ENCODE results near the gene ZFAND6.

The ZFAND6 gene

GRCh38 chr15:80179935-80180334 lies 120.5 kb downstream of the ZFAND6 start:
- H4K12ac ChIP-seq (ENCODE audit: low read depth, low read length) = no peak overlapping the region
- peaks cover 3 to 14% of the 10 kb centered on the region in 2 experiments for H3K36me3 ChIP-seq (ENCODE audit: control insufficient read depth in 1 of 2, insufficient read depth in 2 of 2, low read length in 2 of 2)
- H3K9me3 ChIP-seq (ENCODE audit: insufficient read depth, low read depth, low read length) = no peaks in the 10 kb centered on the region
- H4K91ac ChIP-seq (ENCODE audit: low read depth, low read length) = no peak overlapping the region
- H3K4ac ChIP-seq (ENCODE audit: low read depth, low read length) = no peak overlapping the region
- no peak overlapping the region for H3K23ac ChIP-seq (ENCODE audit: low read length)
- no peak overlapping the region for H4K8ac ChIP-seq (ENCODE audit: low read depth, low read length)
- H3K9ac ChIP-seq (ENCODE audit: low read length) = no peak overlapping the region
- H3K4me2 ChIP-seq (ENCODE audit: low read length) = no peak overlapping the region
- H2BK12ac ChIP-seq (ENCODE audit: low read length) = no peak overlapping the region
- H3K4me3 ChIP-seq (ENCODE audit: low read depth, low read length) = no peak overlapping the region
- no CpG with 5 or more reads among the region's 16 CpGs for WGBS (ENCODE audit: extremely low coverage, insufficient coverage, insufficient read length)
- DNase-seq = no peak
- no peak overlapping the region for H2BK120ac ChIP-seq (ENCODE audit: insufficient read depth, low read length, poor library complexity)
- H3K79me2 ChIP-seq (ENCODE audit: control insufficient read depth, insufficient read depth, low read length, poor library complexity) = no peaks in the 10 kb centered on the region
- no peak overlapping the region for H2AFZ ChIP-seq (ENCODE audit: insufficient read depth, low read length, poor library complexity)
- no peaks in the 10 kb centered on the region for H3K27me3 ChIP-seq (ENCODE audit: insufficient read depth, low read length)
- H3K79me1 ChIP-seq (ENCODE audit: low read length) = no peaks in the 10 kb centered on the region
- H3K27ac ChIP-seq (ENCODE audit: low read depth, low read length) = no peak overlapping the region
- no peak overlapping the region for H3K18ac ChIP-seq (ENCODE audit: low read length)
- H2AK5ac ChIP-seq (ENCODE audit: low read length) = no peak overlapping the region
- H3K4me1 ChIP-seq (ENCODE audit: control insufficient read depth in 1 of 2, insufficient read depth in 2 of 2, low read length in 2 of 2) = no peaks in the 10 kb centered on the region
- no peak overlapping the region for H3K14ac ChIP-seq (ENCODE audit: low read length)
- H2BK5ac ChIP-seq (ENCODE audit: low read depth, low read length, poor library complexity) = no peak overlapping the region

GRCh38 chr15:80180468-80180867 lies 121.0 kb downstream of the ZFAND6 start:
- Histone ChIP-seq H2AK5ac (ENCODE audit: low read length) (no peak overlapping the region), H3K27me3 (ENCODE audit: insufficient read depth, low read length) (no peaks in the 10 kb centered on the region), H3K18ac (ENCODE audit: low read length) (no peak overlapping the region), H3K79me2 (ENCODE audit: control insufficient read depth, insufficient read depth, low read length, poor library complexity) (no peaks in the 10 kb centered on the region), H3K9me3 (ENCODE audit: insufficient read depth, low read depth, low read length) (no peaks in the 10 kb centered on the region), H3K14ac (ENCODE audit: low read length) (no peak overlapping the region), H3K4me2 (ENCODE audit: low read length) (no peak overlapping the region), H3K36me3 (ENCODE audit: control insufficient read depth in 1 of 2, insufficient read depth in 2 of 2, low read length in 2 of 2) (peaks cover 0 to 14% of the 10 kb centered on the region in 2 experiments), H3K23ac (ENCODE audit: low read length) (no peak overlapping the region), H3K4me3 (ENCODE audit: low read depth, low read length) (no peak overlapping the region), H3K4ac (ENCODE audit: low read depth, low read length) (no peak overlapping the region), H2AFZ (ENCODE audit: insufficient read depth, low read length, poor library complexity) (no peak overlapping the region), H3K79me1 (ENCODE audit: low read length) (no peaks in the 10 kb centered on the region), H2BK120ac (ENCODE audit: insufficient read depth, low read length, poor library complexity) (no peak overlapping the region), H4K12ac (ENCODE audit: low read depth, low read length) (no peak overlapping the region), H3K9ac (ENCODE audit: low read length) (no peak overlapping the region), H2BK12ac (ENCODE audit: low read length) (no peak overlapping the region), H3K27ac (ENCODE audit: low read depth, low read length) (no peak overlapping the region), H4K8ac (ENCODE audit: low read depth, low read length) (no peak overlapping the region), H2BK5ac (ENCODE audit: low read depth, low read length, poor library complexity) (no peak overlapping the region), H4K91ac (ENCODE audit: low read depth, low read length) (no peak overlapping the region), H3K4me1 (ENCODE audit: control insufficient read depth in 1 of 2, insufficient read depth in 2 of 2, low read length in 2 of 2) (no peaks in the 10 kb centered on the region)
- no peak for DNase-seq
- no CpG with 5 or more reads among the region's 7 CpGs for WGBS (ENCODE audit: extremely low coverage, insufficient coverage, insufficient read length)

GRCh38 chr15:80180986-80181385 lies 121.5 kb downstream of the ZFAND6 start:
- Histone ChIP-seq H2BK12ac (ENCODE audit: low read length) (no peak overlapping the region), H2BK120ac (ENCODE audit: insufficient read depth, low read length, poor library complexity) (no peak overlapping the region), H3K79me2 (ENCODE audit: control insufficient read depth, insufficient read depth, low read length, poor library complexity) (no peaks in the 10 kb centered on the region), H3K9ac (ENCODE audit: low read length) (no peak overlapping the region), H3K36me3 (ENCODE audit: control insufficient read depth in 1 of 2, insufficient read depth in 2 of 2, low read length in 2 of 2) (peaks cover 2 to 16% of the 10 kb centered on the region in 2 experiments), H3K23ac (ENCODE audit: low read length) (no peak overlapping the region), H2AK5ac (ENCODE audit: low read length) (no peak overlapping the region), H3K27ac (ENCODE audit: low read depth, low read length) (no peak overlapping the region), H3K9me3 (ENCODE audit: insufficient read depth, low read depth, low read length) (peaks cover 2% of the 10 kb centered on the region), H3K4me1 (ENCODE audit: control insufficient read depth in 1 of 2, insufficient read depth in 2 of 2, low read length in 2 of 2) (no peaks in the 10 kb centered on the region), H3K4me3 (ENCODE audit: low read depth, low read length) (no peak overlapping the region), H3K79me1 (ENCODE audit: low read length) (no peaks in the 10 kb centered on the region), H3K4ac (ENCODE audit: low read depth, low read length) (no peak overlapping the region), H4K12ac (ENCODE audit: low read depth, low read length) (no peak overlapping the region), H4K91ac (ENCODE audit: low read depth, low read length) (no peak overlapping the region), H2AFZ (ENCODE audit: insufficient read depth, low read length, poor library complexity) (no peak overlapping the region), H4K8ac (ENCODE audit: low read depth, low read length) (no peak overlapping the region), H3K14ac (ENCODE audit: low read length) (no peak overlapping the region), H3K27me3 (ENCODE audit: insufficient read depth, low read length) (no peaks in the 10 kb centered on the region), H2BK5ac (ENCODE audit: low read depth, low read length, poor library complexity) (no peak overlapping the region), H3K18ac (ENCODE audit: low read length) (no peak overlapping the region), H3K4me2 (ENCODE audit: low read length) (no peak overlapping the region)
- DNase-seq = no peak
- WGBS (ENCODE audit: extremely low coverage, insufficient coverage, insufficient read length) = no CpG with 5 or more reads among the region's 10 CpGs

GRCh38 chr15:80182611-80183261 lies 123.3 kb downstream of the ZFAND6 start:
- H3K9ac ChIP-seq (ENCODE audit: low read length) = no peak overlapping the region
- H2BK12ac ChIP-seq (ENCODE audit: low read length) = no peak overlapping the region
- whole genome bisulfite sequencing (ENCODE audit: extremely low coverage, insufficient coverage, insufficient read length) = no CpG with 5 or more reads among the region's 5 CpGs

More at GRCh38 chr15:80182611-80183261, 123.3 kb downstream of the ZFAND6 start:
- H2AFZ ChIP-seq (ENCODE audit: insufficient read depth, low read length, poor library complexity) = no peak overlapping the region
- no peak overlapping the region for H3K23ac ChIP-seq (ENCODE audit: low read length)
- no peak overlapping the region for H2AK5ac ChIP-seq (ENCODE audit: low read length)
- no peak overlapping the region for H4K8ac ChIP-seq (ENCODE audit: low read depth, low read length)
- DNase-seq = no peak
- H3K36me3 ChIP-seq (ENCODE audit: control insufficient read depth in 1 of 2, insufficient read depth in 2 of 2, low read length in 2 of 2) = peaks cover 4 to 16% of the 10 kb centered on the region in 2 experiments
- no peak overlapping the region for H3K27ac ChIP-seq (ENCODE audit: low read depth, low read length)
- no peak overlapping the region for H3K14ac ChIP-seq (ENCODE audit: low read length)
- no peak overlapping the region for H4K91ac ChIP-seq (ENCODE audit: low read depth, low read length)
- H3K79me2 ChIP-seq (ENCODE audit: control insufficient read depth, insufficient read depth, low read length, poor library complexity) = no peaks in the 10 kb centered on the region
- no peak overlapping the region for H2BK120ac ChIP-seq (ENCODE audit: insufficient read depth, low read length, poor library complexity)
- no peak overlapping the region for H3K4ac ChIP-seq (ENCODE audit: low read depth, low read length)
- no peaks in the 10 kb centered on the region for H3K79me1 ChIP-seq (ENCODE audit: low read length)
- H3K9me3 ChIP-seq (ENCODE audit: insufficient read depth, low read depth, low read length) = peaks cover 2% of the 10 kb centered on the region
- H3K4me1 ChIP-seq (ENCODE audit: control insufficient read depth in 1 of 2, insufficient read depth in 2 of 2, low read length in 2 of 2) = no peaks in the 10 kb centered on the region
- no peak overlapping the region for H3K4me3 ChIP-seq (ENCODE audit: low read depth, low read length)
- no peak overlapping the region for H4K12ac ChIP-seq (ENCODE audit: low read depth, low read length)
- no peak overlapping the region for H2BK5ac ChIP-seq (ENCODE audit: low read depth, low read length, poor library complexity)
- no peaks in the 10 kb centered on the region for H3K27me3 ChIP-seq (ENCODE audit: insufficient read depth, low read length)
- H3K4me2 ChIP-seq (ENCODE audit: low read length) = no peak overlapping the region
- H3K18ac ChIP-seq (ENCODE audit: low read length) = no peak overlapping the region
